Measurements from ENCODE around the gene GNS. TPM values are rescaled to one million over a fixed set of nuclear protein-coding genes. Genes with fewer than 3 reads are reported as not detected.
A peak's percentile ranks its signal among the peaks of the same experiment; 100 is the strongest.

GNS gene
- total and polyA plus RNA-seq, 2 of the 13 experiments (the other 11 are each of a cell fraction or from before 2014, with no cell fraction given) = 49.8 to 51.0 TPM

DNA sequence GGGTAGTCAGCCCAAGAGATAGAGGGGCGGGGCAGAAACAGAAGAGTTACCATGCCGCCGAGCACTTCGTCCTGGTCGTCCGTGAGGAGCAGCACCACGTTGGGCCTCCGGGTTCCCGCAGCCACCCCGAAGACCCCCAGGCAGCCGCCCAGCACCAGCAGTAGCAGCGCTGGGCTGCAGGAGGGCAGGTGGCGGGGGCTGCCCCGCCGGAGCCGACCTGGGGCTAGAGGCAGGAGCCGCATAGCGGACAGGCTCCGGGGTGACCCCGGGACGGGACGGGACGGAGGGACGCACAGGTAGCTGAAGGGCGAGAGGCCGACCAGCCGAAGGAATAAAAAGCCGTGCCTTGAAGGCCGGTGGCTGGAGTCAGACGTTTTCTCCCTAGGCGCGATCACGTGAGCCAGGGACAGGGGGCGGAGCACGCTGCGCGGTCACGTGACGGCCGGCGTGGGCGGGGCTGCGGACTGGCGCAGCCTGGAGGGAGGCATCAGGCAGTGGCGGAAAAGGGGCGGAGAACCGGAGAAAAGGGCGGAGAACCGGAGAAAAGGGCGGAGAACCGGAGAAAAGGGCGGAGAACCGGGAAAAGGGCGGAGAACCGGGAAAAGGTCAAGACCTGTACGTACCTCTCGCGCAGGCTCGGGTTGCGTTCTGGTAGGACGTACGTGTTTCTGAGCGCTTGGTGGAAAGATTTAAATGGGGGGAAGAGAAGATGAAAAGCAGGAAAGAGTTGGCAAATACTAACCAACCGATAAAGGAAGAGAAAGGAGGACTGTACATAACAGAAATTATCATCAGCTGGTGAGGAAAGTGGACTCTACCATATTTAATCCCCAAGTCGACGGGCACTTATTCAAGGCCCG is at the start of gene GNS (continued):
- TF ChIP-seq IKZF4 (CRISPR knock-in tag; IDR thresholded peaks at IDR 0.05; ENCODE audit: borderline replicate concordance, low read depth, not compliant biosample characterization) = no peak
- peak; percentile 13 for TF ChIP-seq TEAD3 (CRISPR knock-in tag; optimal IDR thresholded peaks at IDR 0.05; ENCODE audit: borderline replicate concordance)
- TF ChIP-seq HDAC2 (CRISPR knock-in tag; IDR thresholded peaks at IDR 0.05) = peak; percentile 62
- TF ChIP-seq, protein P1, sequence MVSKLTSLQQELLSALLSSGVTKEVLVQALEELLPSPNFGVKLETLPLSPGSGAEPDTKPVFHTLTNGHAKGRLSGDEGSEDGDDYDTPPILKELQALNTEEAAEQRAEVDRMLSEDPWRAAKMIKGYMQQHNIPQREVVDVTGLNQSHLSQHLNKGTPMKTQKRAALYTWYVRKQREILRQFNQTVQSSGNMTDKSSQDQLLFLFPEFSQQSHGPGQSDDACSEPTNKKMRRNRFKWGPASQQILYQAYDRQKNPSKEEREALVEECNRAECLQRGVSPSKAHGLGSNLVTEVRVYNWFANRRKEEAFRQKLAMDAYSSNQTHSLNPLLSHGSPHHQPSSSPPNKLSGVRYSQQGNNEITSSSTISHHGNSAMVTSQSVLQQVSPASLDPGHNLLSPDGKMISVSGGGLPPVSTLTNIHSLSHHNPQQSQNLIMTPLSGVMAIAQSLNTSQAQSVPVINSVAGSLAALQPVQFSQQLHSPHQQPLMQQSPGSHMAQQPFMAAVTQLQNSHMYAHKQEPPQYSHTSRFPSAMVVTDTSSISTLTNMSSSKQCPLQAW (CRISPR knock-in tag; IDR thresholded peaks at IDR 0.05) = peak; percentile 66
- peak; percentile 73; the same call in 1 of the 2 replicates for TF ChIP-seq ZNF207 (IDR thresholded peaks at IDR 0.05; ENCODE audit: borderline replicate concordance)
- no peak for TF ChIP-seq ZNF17 (CRISPR knock-in tag; IDR thresholded peaks at IDR 0.05)
- peak; percentile 59; the same call in 1 of the 2 replicates for TF ChIP-seq PITX1 (CRISPR knock-in tag; IDR thresholded peaks at IDR 0.05)
- TF ChIP-seq ZNF780A (CRISPR knock-in tag; IDR thresholded peaks at IDR 0.05) = no peak; the same call in 1 of the 2 replicates
- peak; percentile 52; the same call in 1 of the 2 replicates for TF ChIP-seq ETV6 (CRISPR knock-in tag; conservative IDR thresholded peaks at IDR 0.05)
- TF ChIP-seq RBAK (CRISPR knock-in tag; IDR thresholded peaks at IDR 0.05) = peak; percentile 15; the same call in 1 of the 2 replicates
- no peak for TF ChIP-seq ZBTB3 (CRISPR knock-in tag; IDR thresholded peaks at IDR 0.05; ENCODE audit: borderline replicate concordance, low read depth)
- no peak for TF ChIP-seq RFX3 (CRISPR knock-in tag; IDR thresholded peaks at IDR 0.05)
- peak; percentile 78; the same call in 1 of the 2 replicates for TF ChIP-seq ZBTB20 (CRISPR knock-in tag; IDR thresholded peaks at IDR 0.05; ENCODE audit: borderline replicate concordance, low read depth)
- no peak for TF ChIP-seq ZKSCAN5 (CRISPR knock-in tag; IDR thresholded peaks at IDR 0.05)
- peak; percentile 86; the same call in 1 of the 2 replicates for TF ChIP-seq POGZ (CRISPR knock-in tag; IDR thresholded peaks at IDR 0.05)
- no peak for TF ChIP-seq ZNF549 (CRISPR knock-in tag; IDR thresholded peaks at IDR 0.05)
- TF ChIP-seq ZNF558 (CRISPR knock-in tag; IDR thresholded peaks at IDR 0.05; ENCODE audit: borderline replicate concordance) = no peak
- no peak for TF ChIP-seq ZNF776 (CRISPR knock-in tag; IDR thresholded peaks at IDR 0.05)
- no peak for TF ChIP-seq MEIS2 (CRISPR knock-in tag; IDR thresholded peaks at IDR 0.05)
- TF ChIP-seq ZNF816 (CRISPR knock-in tag; IDR thresholded peaks at IDR 0.05; ENCODE audit: borderline replicate concordance) = 0 out of 2 replicates have a peak, but pooled peaks have one; percentile 43
- TF ChIP-seq, protein P2, sequence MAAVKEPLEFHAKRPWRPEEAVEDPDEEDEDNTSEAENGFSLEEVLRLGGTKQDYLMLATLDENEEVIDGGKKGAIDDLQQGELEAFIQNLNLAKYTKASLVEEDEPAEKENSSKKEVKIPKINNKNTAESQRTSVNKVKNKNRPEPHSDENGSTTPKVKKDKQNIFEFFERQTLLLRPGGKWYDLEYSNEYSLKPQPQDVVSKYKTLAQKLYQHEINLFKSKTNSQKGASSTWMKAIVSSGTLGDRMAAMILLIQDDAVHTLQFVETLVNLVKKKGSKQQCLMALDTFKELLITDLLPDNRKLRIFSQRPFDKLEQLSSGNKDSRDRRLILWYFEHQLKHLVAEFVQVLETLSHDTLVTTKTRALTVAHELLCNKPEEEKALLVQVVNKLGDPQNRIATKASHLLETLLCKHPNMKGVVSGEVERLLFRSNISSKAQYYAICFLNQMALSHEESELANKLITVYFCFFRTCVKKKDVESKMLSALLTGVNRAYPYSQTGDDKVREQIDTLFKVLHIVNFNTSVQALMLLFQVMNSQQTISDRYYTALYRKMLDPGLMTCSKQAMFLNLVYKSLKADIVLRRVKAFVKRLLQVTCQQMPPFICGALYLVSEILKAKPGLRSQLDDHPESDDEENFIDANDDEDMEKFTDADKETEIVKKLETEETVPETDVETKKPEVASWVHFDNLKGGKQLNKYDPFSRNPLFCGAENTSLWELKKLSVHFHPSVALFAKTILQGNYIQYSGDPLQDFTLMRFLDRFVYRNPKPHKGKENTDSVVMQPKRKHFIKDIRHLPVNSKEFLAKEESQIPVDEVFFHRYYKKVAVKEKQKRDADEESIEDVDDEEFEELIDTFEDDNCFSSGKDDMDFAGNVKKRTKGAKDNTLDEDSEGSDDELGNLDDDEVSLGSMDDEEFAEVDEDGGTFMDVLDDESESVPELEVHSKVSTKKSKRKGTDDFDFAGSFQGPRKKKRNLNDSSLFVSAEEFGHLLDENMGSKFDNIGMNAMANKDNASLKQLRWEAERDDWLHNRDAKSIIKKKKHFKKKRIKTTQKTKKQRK (IDR thresholded peaks at IDR 0.05; ENCODE audit: low read length) = no peak
- TF ChIP-seq, protein P3, sequence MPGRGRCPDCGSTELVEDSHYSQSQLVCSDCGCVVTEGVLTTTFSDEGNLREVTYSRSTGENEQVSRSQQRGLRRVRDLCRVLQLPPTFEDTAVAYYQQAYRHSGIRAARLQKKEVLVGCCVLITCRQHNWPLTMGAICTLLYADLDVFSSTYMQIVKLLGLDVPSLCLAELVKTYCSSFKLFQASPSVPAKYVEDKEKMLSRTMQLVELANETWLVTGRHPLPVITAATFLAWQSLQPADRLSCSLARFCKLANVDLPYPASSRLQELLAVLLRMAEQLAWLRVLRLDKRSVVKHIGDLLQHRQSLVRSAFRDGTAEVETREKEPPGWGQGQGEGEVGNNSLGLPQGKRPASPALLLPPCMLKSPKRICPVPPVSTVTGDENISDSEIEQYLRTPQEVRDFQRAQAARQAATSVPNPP (CRISPR knock-in tag; IDR thresholded peaks at IDR 0.05) = peak; percentile 29; the same call in 1 of the 2 replicates
- no peak for TF ChIP-seq TAF15 (IDR thresholded peaks at IDR 0.05; ENCODE audit: low read depth, low read length, poor library complexity, severe bottlenecking)

All from HepG2 (cell line).